Measurements from ENCODE around the gene CRYBG2.
"Not testable (repeated sequence)": the region's sequence is repeated elsewhere in the genome, so short reads cannot be mapped to it uniquely, and the experiment has no call there.

CRYBG2 gene

DNA sequence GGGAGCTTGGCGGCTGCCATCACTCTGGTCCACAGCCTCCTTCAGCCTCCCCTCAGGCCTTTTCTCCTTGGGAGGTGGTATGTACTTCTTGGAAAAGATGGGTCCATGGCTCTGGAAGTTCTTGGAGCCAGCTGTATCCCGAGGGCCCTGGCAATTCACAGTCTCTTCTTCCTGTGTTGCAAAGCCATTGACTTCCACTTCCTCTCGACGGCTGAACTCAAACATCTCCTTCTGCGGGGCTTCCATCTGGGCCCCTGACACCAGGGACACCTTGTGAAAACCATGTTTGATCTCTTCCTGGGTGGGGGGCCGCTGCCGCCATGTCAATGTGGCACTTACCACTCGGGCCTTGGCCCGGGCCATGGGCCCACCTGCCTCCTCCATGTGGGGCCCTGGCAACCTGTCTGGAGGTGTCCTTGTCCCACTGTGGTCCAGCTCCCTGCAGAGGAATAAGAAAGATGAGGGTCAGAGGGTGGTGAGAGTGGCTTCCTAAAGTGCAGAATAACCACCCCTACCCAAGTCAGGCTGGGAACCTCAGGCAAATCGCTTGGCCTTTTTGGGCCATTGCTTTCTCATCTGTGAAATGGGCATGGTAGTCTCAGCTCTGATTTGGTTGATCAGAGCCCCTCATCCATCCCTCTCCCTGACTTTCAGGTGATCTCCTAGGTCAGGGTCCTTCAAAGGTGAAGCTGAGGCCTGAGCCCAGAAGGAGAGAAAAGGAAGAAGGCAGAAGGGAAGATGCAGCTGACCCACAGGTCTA is 7.5 kb downstream of the CRYBG2 start:
- no peak for DNase-seq

DNA sequence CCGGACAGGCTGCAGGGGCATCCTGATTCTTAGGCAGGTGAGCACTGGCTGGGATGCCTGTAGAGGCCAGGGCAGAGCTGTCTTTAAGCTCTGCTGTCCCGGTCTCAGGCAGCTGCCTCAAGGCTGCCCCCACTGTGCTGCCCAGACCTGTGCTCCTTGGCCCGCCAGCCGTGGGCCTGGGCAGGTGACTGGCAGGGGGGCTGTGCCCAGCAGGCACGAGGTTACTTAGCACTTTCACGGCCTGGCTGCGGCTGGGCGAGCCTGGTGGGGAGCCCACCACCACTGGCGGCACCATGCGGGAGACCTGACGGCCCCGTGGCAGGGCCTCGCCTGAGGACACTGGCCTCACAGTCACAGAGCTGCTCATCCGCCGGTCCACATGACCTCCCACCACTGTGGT is 8.2 kb downstream of the CRYBG2 start:
- no peak for DNase-seq

DNA sequence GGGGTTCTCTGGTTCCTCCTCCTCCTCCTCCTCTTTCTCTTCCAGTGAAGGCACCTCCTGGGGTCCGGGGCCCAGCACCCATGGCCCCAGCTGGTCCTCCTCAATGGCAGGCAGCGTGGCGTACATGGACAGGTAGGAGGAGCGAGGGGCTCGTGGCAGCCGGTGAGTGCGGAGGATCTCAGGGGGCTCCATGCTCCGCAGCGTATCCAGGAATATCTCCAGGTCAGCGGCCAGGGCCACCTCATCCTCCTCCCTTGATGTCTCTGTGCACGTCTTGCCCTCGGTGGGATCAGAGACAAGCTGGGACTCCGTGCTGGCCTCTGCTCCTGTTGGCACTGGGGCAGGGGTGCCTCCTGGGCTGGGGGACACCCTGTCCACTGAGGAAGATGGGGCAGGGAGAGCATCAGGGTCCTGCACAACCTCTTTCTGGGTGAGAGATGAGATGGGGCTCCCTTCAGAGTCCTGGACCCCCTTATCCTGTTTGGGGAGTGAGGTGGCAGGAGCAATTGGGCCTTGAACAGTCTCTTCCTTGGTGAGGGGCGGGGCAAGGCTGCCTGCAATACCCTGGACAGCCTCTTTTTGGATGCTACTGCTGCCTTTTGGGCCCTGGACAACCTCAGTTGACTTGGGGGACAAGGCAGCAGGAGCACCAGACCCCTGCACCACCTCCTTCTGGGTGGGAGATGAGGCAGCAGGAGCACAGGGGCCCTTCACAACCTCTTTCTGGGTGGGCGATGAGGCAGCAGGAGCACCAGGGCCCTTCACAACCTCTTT is 9.6 kb downstream of the CRYBG2 start:
- no peak for DNase-seq

DNA sequence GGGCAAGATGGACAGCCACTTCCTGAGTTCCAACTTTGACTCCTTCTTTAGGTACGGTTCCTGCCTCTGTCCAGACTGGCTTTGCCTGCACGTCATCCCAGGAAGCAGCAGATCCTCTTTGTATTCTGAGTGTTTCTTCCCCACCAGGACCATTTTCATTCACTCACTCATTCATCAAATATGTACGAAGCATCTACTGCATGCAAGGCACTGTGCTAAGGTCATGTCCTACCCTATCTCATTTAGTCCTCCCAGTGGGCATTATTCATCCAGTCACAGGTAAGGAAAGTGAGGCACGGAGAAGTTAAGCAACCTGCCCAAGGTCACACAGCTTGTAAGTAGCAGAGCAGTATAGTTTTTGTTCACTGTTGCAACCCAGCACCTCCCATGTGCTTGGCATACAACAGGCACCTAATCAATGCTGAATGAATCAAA is 13.9 kb downstream of the CRYBG2 start:
- DNase-seq, result no peak

DNA sequence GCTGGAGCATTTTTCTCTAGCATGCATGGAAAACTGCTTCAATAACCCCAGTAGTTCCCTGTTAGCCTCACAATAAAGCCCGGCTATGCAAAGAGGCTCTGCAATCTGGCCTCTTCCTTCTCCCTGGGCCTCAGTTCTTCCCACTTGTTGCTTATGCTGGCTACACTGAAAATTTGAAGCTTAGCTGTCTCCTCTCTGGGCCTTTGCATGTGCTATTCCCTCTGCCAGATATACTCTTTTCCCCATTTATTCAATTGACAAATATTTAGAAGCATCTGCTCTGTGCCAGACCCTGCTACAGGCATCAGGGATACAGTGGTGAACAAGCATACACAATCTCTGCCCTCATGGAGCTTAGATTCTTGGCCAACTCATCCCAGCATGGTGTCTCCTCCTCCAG is 15.3 kb downstream of the CRYBG2 start:
- DNase-seq, result no peak

DNA sequence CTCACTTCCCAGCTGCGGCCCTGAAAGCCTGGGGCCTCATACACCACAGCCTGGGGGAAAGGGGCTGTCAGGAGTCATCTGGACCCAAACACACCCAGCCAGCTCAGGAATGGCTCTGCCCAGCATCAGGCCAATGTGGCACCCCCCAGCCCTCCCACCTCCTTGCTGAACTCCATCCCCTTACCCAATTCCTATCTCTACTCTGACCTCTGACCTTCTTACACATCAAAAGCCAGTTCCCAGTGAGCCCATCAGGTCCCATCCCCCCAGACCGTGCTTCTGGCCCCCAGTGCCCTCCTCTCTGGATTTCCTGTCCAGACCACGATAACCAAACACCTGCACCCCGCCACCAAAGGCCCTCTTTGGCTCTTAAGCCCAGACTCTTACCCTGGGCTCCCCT is 16.3 kb downstream of the CRYBG2 start:
- DNase-seq, result peak; percentile 30

DNA sequence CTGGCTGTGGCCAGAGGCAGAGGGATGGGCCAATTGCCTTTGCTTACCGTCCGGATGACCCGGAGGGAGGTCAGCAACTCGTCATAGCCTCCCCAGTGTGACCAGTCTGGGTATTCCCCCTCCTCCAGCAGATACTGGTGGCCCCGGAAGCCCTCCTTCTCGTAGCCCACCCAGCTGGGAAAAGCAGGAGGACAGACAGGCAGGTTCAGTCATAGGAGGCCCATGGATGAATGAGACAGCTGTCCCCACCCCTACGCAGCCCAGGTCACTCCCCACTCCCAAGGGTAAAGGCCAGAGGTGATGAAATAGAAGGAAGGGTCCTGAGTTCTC is 16.8 kb downstream of the CRYBG2 start:
- no peak for DNase-seq

DNA sequence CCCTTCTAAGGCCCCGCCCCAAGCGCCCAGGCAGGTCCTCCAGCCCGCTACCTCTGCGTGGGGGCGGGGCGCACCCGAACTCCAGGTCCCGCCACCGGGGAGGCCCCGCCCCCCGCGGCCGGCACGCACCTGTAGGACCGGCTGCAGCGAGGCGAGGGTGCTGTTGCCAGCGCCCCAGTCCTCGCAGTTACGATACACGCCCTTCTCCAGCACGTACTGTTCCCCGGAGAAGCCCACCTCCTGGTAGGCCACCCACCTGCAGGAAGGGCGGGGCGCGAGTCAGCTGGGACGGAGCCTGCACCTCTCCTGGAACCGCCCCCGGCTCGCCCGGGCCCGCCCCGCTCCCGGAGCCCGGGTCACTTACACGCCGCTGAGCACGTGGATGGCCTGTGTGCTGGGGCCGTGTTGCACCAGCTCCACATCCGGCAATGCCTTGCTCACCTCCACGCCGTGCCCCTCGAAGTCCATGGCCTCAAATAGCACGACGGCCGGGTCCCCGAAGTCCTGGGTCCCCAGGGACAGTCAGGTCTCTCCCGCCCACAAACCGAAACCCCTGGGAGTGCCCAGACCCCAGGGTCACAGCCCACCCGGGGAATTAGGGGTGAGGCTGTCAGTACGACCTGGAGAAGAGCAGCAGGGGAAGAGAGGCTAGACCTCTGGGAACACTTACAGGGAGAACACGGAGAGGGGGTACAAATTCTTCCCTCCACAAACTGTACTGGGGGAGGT is 17.3 kb downstream of the CRYBG2 start:
- peak; percentile 97 for DNase-seq

DNA sequence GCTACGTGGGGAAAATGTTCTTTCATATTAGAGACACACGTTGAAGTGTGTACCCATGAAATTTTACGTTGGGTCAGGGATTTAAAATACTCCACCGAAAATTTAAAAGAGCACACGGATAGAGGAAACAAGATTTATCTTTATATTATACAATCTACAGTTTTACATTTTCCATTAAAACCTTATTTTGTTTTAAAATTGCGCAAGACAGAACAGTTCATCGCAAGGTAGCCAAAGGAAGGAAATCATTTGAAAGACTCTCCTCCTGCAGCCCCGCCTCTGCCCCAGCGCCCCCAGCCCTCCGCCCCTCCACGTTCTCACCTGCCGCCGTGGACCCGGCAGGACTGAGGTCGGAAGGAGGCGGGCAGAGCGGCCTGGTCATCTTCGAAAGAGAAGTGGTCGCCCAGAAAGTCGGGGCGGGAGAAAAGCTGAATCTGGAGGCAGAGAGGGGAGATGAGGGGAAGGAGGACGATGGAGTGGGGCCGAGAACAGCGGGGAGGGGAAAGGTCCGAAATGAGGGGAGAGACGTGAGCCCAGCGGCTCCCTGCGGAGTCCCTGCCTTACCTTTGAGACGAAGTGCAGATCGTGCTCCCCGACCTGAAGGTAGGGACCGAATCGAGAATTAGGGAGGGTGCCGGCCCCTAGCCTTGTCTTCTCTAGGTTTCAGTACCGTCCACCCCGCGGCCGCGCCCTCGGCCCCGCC is 18.0 kb downstream of the CRYBG2 start:
- DNase-seq, result no peak

DNA sequence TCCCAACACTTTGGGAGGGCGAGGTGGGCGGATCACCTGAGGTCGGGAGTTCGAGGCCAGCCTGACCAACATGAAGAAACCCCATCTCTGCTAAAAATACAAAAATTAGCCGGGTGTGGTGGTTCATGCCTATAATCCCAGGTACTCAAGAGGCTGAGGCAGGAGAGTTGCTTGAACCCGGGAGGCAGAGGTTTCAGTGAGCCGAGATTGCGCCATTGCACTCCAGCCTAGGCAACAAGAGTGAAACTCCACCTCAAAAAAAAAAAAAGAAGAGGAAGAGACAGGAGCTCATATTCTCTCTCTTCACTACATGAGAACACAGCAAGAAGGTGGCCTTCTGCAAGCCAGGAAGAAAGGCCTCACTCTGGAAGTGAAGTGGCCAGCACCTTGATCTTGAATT is 20.6 kb downstream of the CRYBG2 start:
- not testable (repeated sequence) for DNase-seq

DNA sequence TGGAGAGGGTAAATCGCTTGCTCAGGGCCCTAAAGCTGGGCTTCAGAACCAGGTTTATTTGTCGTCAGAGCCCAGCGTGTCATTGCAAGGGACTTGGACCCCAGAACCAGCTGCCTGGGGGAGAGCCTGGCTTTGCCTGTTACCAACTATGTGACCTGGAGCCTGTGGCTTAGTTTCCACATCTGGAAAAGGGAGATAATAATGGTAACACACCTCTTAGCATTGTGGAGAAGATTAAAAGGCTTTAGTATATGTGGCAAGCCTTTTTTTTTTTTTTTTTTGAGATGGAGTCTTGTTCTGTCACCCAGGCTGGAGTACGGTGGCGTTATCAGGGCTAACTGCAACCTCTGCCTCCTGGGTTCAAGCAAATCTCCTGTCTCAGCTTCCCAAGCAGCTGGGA is 23.7 kb downstream of the CRYBG2 start:
- no peak for DNase-seq

DNA sequence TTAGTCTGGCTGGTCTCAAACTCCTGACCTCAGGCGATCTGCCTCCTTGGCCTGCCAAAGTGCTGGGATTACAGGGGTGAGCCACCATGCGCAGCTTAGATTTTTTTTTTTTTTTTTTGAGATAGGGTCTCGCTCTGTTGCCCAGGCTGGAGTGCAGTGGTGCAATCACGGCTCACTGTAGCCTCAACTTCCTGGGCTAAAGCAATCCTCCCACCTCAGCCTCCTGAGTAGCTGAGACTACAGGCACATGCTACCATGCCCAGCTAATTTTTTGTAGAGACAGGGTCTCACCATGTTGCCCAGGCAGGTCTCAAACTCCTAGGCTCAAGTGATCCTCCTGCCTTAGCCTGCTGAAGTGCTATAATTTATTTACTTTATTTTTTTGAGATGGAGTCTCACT is 24.6 kb downstream of the CRYBG2 start:
- DNase-seq, result not testable (repeated sequence)

DNA sequence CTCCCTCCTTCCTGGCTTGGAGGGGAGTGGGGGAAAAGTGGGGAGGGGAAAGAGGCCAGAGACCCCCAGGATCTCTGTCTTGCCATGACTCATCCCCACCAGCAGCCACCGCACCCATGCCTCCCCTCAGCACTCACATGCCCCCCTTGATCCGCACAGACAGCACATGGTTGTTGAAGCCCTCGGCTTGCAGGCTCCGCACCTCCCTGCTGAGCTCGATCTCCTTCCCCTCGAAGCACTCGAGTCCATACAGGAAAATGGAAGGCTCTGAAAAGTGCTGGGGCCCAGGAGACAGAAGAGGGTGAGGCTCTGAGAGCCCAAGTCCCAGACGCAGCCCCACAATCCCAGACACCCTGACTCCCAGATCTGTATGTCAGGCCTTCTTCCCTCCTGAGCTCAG is 25.3 kb downstream of the CRYBG2 start:
- DNase-seq, result no peak

DNA sequence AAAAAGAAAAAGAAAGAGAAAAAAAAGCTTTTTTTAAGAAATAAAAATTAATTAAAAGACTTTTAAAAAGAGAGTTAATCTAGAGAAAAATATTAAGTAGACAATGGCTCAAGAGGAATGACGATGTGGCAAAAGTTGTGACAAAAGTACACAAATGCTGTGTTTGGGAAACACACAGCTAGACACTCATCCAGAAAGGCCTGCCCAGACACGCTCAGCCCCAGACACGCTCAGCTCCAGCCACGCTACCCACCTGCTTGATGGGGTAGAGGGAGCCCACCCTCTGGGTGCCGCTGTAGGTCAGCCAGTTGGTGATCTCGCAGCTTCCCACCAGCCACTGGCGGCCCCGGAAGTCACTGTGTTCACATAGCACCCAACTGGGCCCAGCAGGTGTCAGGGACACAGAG is 26.0 kb downstream of the CRYBG2 start:
- no peak for DNase-seq

DNA sequence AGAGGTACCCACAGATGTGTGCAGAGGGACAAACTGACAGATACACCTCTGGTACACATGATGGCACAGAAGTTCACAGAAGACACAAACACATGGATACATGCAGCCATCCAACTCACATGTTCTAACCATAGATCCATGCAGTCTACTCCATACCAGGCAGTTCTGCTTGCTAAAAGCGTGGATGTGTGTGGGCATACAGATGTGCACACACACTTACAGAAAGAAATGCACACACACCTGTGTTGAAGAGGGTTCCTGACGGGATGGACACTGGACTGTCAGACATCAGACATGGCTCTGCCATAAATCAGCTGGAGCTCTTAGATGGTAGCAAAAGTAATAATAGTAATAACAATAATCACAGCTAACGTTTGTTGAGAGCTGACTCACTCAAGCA is 29.4 kb downstream of the CRYBG2 start:
- DNase-seq, result no peak

DNA sequence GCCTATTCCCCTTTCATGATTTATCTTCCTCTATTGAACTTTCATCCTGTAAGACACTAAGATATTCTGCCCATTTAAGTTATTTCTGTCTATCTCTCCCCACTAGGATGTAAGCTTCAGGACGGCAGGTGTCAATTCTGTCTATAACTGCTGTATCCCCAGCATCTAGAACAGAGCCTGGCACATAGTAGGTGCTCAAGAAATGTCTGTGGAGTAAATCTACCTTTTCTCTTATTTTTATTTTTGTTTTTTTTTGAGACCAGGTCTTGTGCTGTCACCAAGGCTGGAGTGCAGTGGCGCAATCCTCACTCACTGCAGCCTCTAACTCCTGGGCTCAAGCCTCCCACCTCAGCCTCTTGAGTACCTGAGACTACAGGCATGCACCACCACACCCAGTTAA is 30.5 kb downstream of the CRYBG2 start:
- no peak for DNase-seq

DNA sequence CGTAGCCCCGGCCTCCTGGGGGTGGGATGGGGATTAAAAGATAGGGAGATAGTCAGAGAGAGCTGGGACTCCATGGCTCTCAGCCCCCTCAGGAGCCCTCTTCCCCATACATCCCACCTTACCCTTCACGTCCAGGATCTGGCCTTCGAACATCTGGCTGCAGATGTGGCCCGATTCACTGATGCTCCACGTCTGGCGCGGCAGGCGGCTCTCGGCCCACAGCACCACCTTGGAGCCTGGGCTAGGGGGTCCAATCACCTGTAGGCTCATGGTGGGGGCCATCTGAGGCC is 31.9 kb downstream of the CRYBG2 start:
- DNase-seq, result no peak

DNA sequence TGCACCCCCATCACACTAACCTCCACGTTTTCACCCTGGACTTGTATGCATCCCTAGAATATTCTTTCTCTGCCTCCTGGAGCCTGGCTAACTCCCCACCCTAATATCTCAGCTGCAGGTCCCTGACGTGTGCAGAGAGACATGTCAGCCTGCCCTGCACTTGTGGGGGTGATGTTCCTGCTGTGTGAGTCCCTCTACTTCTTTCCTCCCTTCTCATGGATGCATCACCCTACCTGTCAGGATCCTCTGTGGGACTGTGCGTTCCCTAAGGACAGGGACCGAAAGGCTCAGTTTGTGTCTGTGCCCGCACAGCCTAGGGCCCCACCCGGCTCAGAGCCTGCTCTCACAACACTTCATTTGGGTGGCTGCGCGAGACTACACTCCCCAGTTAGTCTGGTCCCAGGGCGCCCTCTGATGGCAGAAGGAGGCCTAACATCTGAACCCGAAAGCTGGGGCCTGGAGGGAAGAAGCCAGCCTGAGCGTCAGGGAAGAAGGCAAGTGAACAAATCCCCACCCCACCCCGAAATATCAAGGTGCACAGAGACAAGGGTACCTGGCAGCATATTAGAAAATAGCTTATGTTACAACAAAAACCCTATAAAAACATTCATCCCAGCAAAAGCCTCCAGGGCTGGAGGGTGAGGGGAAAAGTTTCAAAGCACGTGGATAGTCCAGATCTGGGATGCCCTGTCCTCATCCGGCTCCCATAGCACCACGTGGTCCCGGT is 32.5 kb downstream of the CRYBG2 start:
- DNase-seq, result peak; percentile 91

DNA sequence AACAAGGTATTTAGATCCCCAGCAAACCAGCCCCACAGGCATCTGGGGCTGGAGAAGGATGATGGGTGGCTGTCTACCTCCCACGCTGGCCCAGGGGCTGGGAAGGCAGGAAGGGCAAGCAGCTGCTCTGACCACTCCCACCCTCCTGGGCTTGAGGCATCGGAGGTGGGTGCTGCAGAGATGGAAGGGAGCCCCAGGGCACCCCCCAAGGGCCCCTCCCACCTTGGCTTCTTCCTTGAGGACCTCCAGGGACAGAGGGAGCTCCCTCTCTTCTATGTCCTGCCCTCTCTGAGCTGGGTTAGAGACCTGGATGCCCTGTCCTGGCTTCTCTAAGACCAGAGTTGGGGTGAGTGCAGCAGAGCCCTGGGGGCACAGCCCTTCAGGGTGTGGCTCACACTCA is 33.0 kb downstream of the CRYBG2 start:
- no peak for DNase-seq

DNA sequence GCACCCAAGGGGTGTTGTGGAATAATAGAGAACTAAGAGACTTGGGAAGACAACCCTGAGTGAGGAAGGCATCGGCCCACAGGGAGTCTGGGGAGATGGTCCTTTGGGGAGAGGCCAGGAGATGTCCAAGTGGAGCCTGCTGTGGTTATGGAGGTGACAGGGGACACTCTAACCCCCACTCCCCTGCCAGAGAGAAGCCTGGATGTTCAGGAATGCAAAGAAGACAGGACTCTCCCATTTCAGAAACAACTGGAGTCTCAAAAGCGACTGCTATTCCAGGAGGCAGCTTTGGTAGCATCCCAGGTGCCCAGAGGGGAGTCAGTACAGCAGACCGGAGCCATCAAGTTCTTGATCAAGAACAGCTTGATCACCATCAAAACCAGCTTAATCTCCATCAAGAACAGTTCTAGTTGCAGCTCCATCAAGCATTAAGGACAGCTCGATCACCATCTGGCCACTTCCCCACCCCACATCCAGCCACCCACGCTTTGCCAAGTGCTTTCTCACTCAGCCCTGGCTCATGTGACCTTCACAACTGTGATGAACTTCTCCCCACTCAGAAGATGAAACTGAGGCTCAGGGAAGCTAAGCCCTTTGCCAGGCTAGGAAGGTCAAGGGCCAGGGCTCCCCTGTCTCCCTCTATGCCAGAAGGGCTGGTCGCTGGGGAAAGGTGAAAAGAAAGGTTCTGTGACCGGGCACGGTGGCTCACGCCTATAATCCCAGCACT is 35.4 kb downstream of the CRYBG2 start:
- no peak for DNase-seq

DNA sequence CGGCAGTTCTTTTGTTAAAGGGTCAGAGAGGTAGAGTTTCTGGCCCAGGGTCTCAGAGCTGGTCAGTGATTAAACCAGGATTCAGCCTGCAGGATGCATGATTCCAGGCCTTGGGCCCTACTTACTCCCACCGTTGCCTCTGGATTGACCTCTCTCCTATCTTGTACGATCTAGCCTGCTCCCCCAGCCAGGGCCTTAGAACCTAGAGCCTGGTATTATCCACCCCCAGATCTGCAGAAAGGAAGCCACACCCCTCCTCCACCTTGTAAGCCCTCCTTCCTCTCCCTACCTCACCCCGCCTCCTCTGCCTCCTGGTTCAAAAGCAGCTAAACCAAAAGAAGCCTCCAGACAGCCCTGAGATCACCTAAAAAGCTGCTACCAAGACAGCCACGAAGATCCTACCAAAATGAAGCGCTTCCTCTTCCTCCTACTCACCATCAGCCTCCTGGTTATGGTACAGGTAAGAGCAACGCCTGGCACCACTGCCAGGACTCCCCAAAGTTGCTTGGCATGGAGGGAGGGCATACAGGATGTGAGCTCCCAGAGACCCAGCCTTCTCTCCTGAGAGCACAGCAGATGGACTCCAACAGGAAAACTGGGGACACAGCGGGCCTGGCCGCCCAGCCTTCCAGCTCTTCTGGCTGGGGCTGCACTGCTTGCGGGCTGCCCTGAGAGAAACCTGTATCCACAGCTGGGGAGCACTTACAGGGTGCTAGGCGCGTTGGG is 36.2 kb downstream of the CRYBG2 start, which contains the start of gene CD52:
TSS of gene CD52 (plus strand) at position 347 of the 726 bp plus-strand sequence. CDS start at position 407, 60 bp downstream.
- DNase-seq, result no peak

Measured in RPMI8226 (cell line).